DND-41 (cell line): Measurements from ENCODE around the gene NDUFB6.
"Not testable (repeated sequence)": the region's sequence is repeated elsewhere in the genome, so short reads cannot be mapped to it uniquely, and the experiment has no call there.

Source experiments
- ATAC-seq: fragments of 200-7000 bp; cut with Tn5 transposase; 3 replicates; pipeline ENCODE4 v1.9.1; 2021; ENCODE audit warnings: low read depth; ENCODE audit not compliant: insufficient read depth
- DNase-seq: peaks from one replicate; pipeline ENCODE4 v3.0.0-alpha.2; 2020
- H2AFZ ChIP-seq: 2 replicates; pipeline ENCODE4 v1.6.0; 2012; ENCODE audit warnings: low read depth, low read length
- H3K27ac ChIP-seq: 2 replicates; pipeline ENCODE4 v1.5.1; 2012; ENCODE audit warnings: low read length, inconsistent platforms
- H3K27me3 ChIP-seq: fragments of 200-600 bp; sonication (generic); 2 replicates; pipeline ENCODE4 v1.6.0; 2012; ENCODE audit warnings: low read length, mild to moderate bottlenecking, inconsistent platforms; ENCODE audit not compliant: insufficient read depth, poor library complexity
- H3K36me3 ChIP-seq: 2 replicates; pipeline ENCODE4 v1.5.1; 2012; ENCODE audit warnings: low read length, inconsistent platforms; ENCODE audit not compliant: insufficient read depth
- H3K4me1 ChIP-seq: 2 replicates; pipeline ENCODE4 v1.5.1; 2012; ENCODE audit warnings: mild to moderate bottlenecking, low read length; ENCODE audit not compliant: insufficient read depth
- H3K4me2 ChIP-seq: 2 replicates; pipeline ENCODE4 v1.6.0; 2012; ENCODE audit warnings: mild to moderate bottlenecking, moderate library complexity, low read length, inconsistent platforms; ENCODE audit not compliant: insufficient read depth
- H3K4me3 ChIP-seq, 2 experiments: fragments of 200-600 bp in 1 of 2; shearing (Covaris generic) in 1 of 2; 2 replicates each; pipeline ENCODE4 v1.5.1; 2012 to 2016; ENCODE audit warnings: inconsistent platforms in 2 of 2, low read length in 2 of 2, mild to moderate bottlenecking in 2 of 2, low read depth in 1 of 2, moderate library complexity in 1 of 2
- H3K79me2 ChIP-seq: 2 replicates; pipeline ENCODE4 v1.6.0; 2012; ENCODE audit warnings: low read length, inconsistent platforms; ENCODE audit not compliant: insufficient read depth
- H3K9ac ChIP-seq: 2 replicates; pipeline ENCODE4 v1.6.0; 2012; ENCODE audit warnings: low read depth, mild to moderate bottlenecking, inconsistent platforms, low read length, moderate library complexity
- H3K9me3 ChIP-seq: 2 replicates; pipeline ENCODE4 v1.5.1; 2012; ENCODE audit warnings: low read length, moderate library complexity, mild to moderate bottlenecking, inconsistent platforms; ENCODE audit not compliant: insufficient read depth, severe bottlenecking
- H4K20me1 ChIP-seq: 2 replicates; pipeline ENCODE4 v1.6.0; 2012; ENCODE audit warnings: low read length; ENCODE audit not compliant: insufficient read depth
- CTCF ChIP-seq: IDR thresholded peaks from 2 replicates; pipeline ENCODE4 v1.5.1; 2012; ENCODE audit warnings: borderline replicate concordance, low read length, moderate library complexity, mild to moderate bottlenecking; ENCODE audit not compliant: poor library complexity, severe bottlenecking; ENCODE audit errors: extremely low read depth
- EZH2 ChIP-seq: IDR thresholded peaks from 3 replicates; pipeline ENCODE4 v1.6.1; 2012; ENCODE audit warnings: borderline replicate concordance, low read depth, mild to moderate bottlenecking, moderate library complexity, low read length, inconsistent platforms; ENCODE audit not compliant: severe bottlenecking

The NDUFB6 gene

DNA sequence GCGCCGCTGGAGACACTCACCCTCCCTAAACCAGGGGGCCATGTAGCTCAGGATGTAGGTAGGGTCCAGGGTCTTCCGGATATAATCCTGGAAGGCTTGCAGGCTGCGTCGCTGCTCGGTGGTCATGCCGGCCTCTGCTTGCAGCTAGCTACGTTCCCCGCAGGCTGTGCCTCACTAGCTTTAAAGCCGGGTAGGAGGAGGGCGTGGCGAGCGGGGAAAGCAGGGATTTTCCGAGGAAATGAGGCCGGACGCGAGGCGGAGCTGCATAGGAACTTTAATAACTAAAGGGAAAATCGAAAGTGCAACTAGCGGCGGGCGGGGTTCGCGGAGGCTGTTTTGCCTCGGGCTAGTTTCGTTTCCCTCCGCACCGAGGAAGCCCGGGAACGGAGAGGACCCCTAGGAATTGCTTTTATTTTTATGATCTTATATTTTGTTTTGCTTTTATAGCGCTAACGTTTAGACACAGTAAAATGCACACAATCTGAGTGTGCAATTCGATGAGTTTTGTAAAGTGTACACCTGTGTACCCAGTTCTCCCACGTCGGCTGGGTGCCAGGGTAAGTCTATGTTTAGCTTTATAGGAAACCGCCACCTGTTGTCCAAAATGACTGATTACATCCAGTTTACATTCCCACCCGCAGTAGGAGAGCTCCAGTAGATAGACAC is 46.8 kb downstream of the NDUFB6 start, which contains the start of gene RIGI:
RIGI (minus strand) TSS at position 156 of the 666 bp plus-strand sequence; CDS start at position 126, 30 bp downstream.
- H3K4me1 ChIP-seq: peaks cover 31% of the 10 kb centered on the region
- DNase-seq (peak; percentile 81), ATAC-seq (peak; percentile 84)
- H3K9ac ChIP-seq: peak within 1 kb of the TSS; percentile 74
- peak within 1 kb of the TSS; percentile 50 to 96 for H3K4me3 ChIP-seq
- no peaks in the 10 kb centered on the region for H3K27me3 ChIP-seq
- H2AFZ ChIP-seq: peak within 1 kb of the TSS; percentile 93
- H4K20me1 ChIP-seq: no peaks in the 10 kb centered on the region
- H3K4me2 ChIP-seq: peak within 1 kb of the TSS; percentile 73
- no peak for TF ChIP-seq EZH2
- TF ChIP-seq CTCF: peak; percentile 71
- peaks cover 35% of the 10 kb centered on the region for H3K79me2 ChIP-seq
- peaks cover 8% of the 10 kb centered on the region; the same call in 1 of the 2 replicates for H3K36me3 ChIP-seq
- H3K27ac ChIP-seq: peak within 1 kb of the TSS; percentile 88
- H3K9me3 ChIP-seq: peaks cover 4% of the 10 kb centered on the region

DNA sequence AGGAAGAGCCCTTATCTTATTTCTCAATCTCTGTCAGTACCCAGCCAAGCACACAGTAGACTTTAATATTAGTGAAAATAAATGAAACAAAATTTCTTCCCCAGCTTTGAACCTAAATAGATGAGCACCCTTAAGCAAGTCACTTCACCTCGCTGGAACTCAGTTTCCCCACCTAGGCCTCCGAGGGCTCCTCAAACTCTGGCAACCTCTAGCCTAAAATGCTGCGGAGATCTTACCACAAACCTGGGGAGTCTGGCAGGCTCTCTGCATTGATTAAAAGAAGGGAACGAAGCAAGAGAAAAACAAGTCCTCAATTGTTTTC is 47.3 kb downstream of the NDUFB6 start:
- peak overlapping the region; percentile 50 to 96 for H3K4me3 ChIP-seq
- peaks cover 31% of the 10 kb centered on the region for H3K4me1 ChIP-seq
- no peak; the same call in 2 of the 3 replicates for ATAC-seq
- H3K27ac ChIP-seq: peak overlapping the region; percentile 88
- no peaks in the 10 kb centered on the region for H3K27me3 ChIP-seq
- H3K4me2 ChIP-seq: peak overlapping the region; percentile 73
- peaks cover 8% of the 10 kb centered on the region; the same call in 1 of the 2 replicates for H3K36me3 ChIP-seq
- H2AFZ ChIP-seq: peak overlapping the region; percentile 93
- no peaks in the 10 kb centered on the region for H4K20me1 ChIP-seq
- TF ChIP-seq EZH2: no peak
- TF ChIP-seq CTCF: no peak
- no peak for DNase-seq
- peaks cover 4% of the 10 kb centered on the region for H3K9me3 ChIP-seq
- H3K9ac ChIP-seq: peak overlapping the region; percentile 74
- peaks cover 35% of the 10 kb centered on the region for H3K79me2 ChIP-seq

DNA sequence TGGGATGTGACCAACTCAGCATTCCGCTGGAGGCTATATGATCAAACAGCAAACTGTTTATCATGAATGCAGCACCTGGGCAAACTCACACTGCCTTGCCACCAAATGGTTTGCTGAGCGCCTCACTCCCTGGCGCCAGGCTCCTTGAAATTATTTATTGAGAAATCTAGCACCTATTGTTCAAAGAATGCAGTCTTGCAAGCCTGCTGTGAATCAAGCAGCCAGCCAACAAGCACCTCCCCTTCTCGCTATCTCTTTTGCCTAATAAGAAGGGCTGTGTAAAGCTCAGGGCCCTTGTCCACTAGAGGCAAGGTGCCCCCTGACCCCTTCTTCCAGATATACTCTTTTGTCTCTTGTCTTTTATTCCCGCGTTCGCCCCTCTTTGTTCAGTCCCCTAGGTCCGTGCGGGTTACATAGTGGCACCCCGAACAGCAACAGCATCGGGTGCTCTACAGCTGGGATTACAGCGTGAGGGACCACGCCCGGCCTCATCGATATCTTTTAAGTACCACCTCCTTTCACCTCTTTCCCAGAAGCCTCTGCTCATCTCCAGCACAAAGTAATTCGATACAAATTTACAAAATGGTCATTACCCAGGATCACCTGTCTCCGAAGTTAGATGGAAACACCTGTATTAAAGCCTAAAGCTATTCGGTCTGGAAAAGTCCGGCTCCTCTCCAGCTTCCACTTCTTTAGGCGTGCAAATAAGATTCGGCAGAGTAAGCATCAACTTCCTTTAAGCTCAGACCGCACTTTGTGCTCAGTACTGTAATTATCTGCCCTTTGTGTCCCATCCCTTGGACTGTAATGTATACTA is 47.9 kb downstream of the NDUFB6 start:
- Histone ChIP-seq H3K4me3 (peak overlapping the region; percentile 50 to 96), H3K36me3 (peaks cover 8% of the 10 kb centered on the region; the same call in 1 of the 2 replicates), H3K79me2 (peaks cover 35% of the 10 kb centered on the region), H3K4me2 (peak overlapping the region; percentile 73), H2AFZ (peak overlapping the region; percentile 93), H3K9me3 (peaks cover 4% of the 10 kb centered on the region), H3K4me1 (peaks cover 31% of the 10 kb centered on the region), H3K9ac (peak overlapping the region; percentile 74), H3K27me3 (no peaks in the 10 kb centered on the region), H3K27ac (peak overlapping the region; percentile 88; the same call in 1 of the 2 replicates), H4K20me1 (no peaks in the 10 kb centered on the region)
- TF ChIP-seq CTCF (no peak), EZH2 (no peak)
- ATAC-seq (peak; percentile 21; the same call in 2 of the 3 replicates), DNase-seq (peak; percentile 10)

- H3K79me2 ChIP-seq: peaks cover 35% of the 10 kb centered on the region
- ATAC-seq, H4K20me1 ChIP-seq, H2AFZ ChIP-seq, H3K27ac ChIP-seq, H3K9me3 ChIP-seq, H3K36me3 ChIP-seq, DNase-seq, H3K27me3 ChIP-seq: not testable (repeated sequence)
- peak overlapping the region; percentile 74; the same call in 1 of the 2 replicates for H3K9ac ChIP-seq
- peak overlapping the region; percentile 73 for H3K4me2 ChIP-seq
- peak overlapping the region in 1 of 2 experiments; percentile 96; a peak in 2 of 4 replicates for H3K4me3 ChIP-seq
- H3K4me1 ChIP-seq: peaks cover 31% of the 10 kb centered on the region
Observed at GRCh38 chr9:32524558-32524891, 48.4 kb downstream of the NDUFB6 start.
